ENCODE results near the gene AMH. TPM values are rescaled to one million over a fixed set of nuclear protein-coding genes. Genes with fewer than 3 reads are reported as not detected.
A peak's percentile ranks its signal among the peaks of the same experiment; 100 is the strongest.

The AMH gene
- total and polyA plus RNA-seq, 2 of the 13 experiments (the other 11 are each of a cell fraction or from before 2014, with no cell fraction given) = 0.03 to 0.18 TPM

DNA sequence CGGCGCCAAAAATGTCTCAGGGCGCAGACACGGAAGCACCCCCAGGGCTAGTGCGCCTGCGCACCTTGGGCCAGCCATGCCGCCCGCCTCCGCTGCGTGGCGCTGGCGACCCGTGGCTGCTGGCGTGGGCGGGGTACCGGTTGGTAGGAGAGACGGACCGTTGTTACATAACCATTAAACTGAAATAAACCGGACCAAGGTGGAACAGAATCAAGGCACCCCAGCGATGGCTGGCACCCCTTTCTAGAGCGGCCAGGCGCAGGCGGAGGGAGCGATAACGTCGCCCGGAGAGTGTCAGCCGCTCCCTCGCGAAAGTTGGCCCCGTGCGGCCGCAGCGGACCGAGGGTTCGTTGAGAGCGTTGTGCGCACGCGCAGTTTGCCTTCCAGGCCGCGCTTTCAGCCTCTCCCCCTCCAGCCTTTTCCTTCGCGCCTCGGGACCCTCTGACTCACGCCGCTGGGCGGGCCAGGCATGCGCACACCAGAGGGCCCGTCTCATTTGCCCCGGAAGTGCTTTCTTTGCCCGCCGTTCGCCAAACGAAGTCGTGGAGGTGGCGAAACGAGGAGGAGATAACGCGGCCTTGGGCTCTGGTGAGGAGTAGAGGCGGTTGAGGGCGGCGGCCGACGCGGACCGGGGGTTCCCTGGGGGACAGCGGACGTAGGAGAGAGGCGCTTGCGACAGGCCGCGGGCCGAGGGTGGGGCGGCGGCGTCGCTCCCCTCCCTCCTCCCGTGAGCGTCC is 12.6 kb upstream of the AMH start, which contains the start of the genes PLEKHJ1 and SF3A2 (continued):
- TF ChIP-seq, protein P1, sequence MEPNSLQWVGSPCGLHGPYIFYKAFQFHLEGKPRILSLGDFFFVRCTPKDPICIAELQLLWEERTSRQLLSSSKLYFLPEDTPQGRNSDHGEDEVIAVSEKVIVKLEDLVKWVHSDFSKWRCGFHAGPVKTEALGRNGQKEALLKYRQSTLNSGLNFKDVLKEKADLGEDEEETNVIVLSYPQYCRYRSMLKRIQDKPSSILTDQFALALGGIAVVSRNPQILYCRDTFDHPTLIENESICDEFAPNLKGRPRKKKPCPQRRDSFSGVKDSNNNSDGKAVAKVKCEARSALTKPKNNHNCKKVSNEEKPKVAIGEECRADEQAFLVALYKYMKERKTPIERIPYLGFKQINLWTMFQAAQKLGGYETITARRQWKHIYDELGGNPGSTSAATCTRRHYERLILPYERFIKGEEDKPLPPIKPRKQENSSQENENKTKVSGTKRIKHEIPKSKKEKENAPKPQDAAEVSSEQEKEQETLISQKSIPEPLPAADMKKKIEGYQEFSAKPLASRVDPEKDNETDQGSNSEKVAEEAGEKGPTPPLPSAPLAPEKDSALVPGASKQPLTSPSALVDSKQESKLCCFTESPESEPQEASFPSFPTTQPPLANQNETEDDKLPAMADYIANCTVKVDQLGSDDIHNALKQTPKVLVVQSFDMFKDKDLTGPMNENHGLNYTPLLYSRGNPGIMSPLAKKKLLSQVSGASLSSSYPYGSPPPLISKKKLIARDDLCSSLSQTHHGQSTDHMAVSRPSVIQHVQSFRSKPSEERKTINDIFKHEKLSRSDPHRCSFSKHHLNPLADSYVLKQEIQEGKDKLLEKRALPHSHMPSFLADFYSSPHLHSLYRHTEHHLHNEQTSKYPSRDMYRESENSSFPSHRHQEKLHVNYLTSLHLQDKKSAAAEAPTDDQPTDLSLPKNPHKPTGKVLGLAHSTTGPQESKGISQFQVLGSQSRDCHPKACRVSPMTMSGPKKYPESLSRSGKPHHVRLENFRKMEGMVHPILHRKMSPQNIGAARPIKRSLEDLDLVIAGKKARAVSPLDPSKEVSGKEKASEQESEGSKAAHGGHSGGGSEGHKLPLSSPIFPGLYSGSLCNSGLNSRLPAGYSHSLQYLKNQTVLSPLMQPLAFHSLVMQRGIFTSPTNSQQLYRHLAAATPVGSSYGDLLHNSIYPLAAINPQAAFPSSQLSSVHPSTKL (CRISPR knock-in tag; IDR thresholded peaks at IDR 0.05) = peak; percentile 72
- TF ChIP-seq ZNF460 (CRISPR knock-in tag; IDR thresholded peaks at IDR 0.05; ENCODE audit: borderline replicate concordance) = peak; percentile 71; the same call in 1 of the 2 replicates
- TF ChIP-seq ZNF282 (IDR thresholded peaks at IDR 0.05; ENCODE audit: partially characterized antibody) = no peak
- peak; percentile 99 for TF ChIP-seq ERF (CRISPR knock-in tag; IDR thresholded peaks at IDR 0.05)
- TF ChIP-seq, protein P2, sequence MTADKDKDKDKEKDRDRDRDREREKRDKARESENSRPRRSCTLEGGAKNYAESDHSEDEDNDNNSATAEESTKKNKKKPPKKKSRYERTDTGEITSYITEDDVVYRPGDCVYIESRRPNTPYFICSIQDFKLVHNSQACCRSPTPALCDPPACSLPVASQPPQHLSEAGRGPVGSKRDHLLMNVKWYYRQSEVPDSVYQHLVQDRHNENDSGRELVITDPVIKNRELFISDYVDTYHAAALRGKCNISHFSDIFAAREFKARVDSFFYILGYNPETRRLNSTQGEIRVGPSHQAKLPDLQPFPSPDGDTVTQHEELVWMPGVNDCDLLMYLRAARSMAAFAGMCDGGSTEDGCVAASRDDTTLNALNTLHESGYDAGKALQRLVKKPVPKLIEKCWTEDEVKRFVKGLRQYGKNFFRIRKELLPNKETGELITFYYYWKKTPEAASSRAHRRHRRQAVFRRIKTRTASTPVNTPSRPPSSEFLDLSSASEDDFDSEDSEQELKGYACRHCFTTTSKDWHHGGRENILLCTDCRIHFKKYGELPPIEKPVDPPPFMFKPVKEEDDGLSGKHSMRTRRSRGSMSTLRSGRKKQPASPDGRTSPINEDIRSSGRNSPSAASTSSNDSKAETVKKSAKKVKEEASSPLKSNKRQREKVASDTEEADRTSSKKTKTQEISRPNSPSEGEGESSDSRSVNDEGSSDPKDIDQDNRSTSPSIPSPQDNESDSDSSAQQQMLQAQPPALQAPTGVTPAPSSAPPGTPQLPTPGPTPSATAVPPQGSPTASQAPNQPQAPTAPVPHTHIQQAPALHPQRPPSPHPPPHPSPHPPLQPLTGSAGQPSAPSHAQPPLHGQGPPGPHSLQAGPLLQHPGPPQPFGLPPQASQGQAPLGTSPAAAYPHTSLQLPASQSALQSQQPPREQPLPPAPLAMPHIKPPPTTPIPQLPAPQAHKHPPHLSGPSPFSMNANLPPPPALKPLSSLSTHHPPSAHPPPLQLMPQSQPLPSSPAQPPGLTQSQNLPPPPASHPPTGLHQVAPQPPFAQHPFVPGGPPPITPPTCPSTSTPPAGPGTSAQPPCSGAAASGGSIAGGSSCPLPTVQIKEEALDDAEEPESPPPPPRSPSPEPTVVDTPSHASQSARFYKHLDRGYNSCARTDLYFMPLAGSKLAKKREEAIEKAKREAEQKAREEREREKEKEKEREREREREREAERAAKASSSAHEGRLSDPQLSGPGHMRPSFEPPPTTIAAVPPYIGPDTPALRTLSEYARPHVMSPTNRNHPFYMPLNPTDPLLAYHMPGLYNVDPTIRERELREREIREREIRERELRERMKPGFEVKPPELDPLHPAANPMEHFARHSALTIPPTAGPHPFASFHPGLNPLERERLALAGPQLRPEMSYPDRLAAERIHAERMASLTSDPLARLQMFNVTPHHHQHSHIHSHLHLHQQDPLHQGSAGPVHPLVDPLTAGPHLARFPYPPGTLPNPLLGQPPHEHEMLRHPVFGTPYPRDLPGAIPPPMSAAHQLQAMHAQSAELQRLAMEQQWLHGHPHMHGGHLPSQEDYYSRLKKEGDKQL (CRISPR knock-in tag; IDR thresholded peaks at IDR 0.05; ENCODE audit: low read depth) = peak; percentile 72; the same call in 1 of the 2 replicates
- TF ChIP-seq HIVEP1 (CRISPR knock-in tag; IDR thresholded peaks at IDR 0.05) = peak; percentile 97
- TF ChIP-seq RARA (CRISPR knock-in tag; IDR thresholded peaks at IDR 0.05) = peak; percentile 39; the same call in 1 of the 2 replicates
- peak; percentile 74; the same call in 1 of the 2 replicates for TF ChIP-seq ZNF784 (CRISPR knock-in tag; IDR thresholded peaks at IDR 0.05; ENCODE audit: borderline replicate concordance)
- TF ChIP-seq ISL2 (CRISPR knock-in tag; IDR thresholded peaks at IDR 0.05) = peak; percentile 58
- peak; percentile 84 for TF ChIP-seq KAT7 (CRISPR knock-in tag; IDR thresholded peaks at IDR 0.05; ENCODE audit: borderline replicate concordance)
- TF ChIP-seq, protein P3, sequence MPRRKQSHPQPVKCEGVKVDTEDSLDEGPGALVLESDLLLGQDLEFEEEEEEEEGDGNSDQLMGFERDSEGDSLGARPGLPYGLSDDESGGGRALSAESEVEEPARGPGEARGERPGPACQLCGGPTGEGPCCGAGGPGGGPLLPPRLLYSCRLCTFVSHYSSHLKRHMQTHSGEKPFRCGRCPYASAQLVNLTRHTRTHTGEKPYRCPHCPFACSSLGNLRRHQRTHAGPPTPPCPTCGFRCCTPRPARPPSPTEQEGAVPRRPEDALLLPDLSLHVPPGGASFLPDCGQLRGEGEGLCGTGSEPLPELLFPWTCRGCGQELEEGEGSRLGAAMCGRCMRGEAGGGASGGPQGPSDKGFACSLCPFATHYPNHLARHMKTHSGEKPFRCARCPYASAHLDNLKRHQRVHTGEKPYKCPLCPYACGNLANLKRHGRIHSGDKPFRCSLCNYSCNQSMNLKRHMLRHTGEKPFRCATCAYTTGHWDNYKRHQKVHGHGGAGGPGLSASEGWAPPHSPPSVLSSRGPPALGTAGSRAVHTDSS (CRISPR knock-in tag; conservative IDR thresholded peaks at IDR 0.05) = peak; percentile 60; the same call in 1 of the 2 replicates
- TF ChIP-seq SUZ12 (IDR thresholded peaks at IDR 0.05; ENCODE audit: low read depth, low read length) = no peak
- TF ChIP-seq ELK4 (CRISPR knock-in tag; IDR thresholded peaks at IDR 0.05; ENCODE audit: borderline replicate concordance) = peak; percentile 60; the same call in 1 of the 2 replicates
- peak; percentile 87 for TF ChIP-seq ZNF329 (CRISPR knock-in tag; IDR thresholded peaks at IDR 0.05; ENCODE audit: low read depth)
- TF ChIP-seq HOXA7 (CRISPR knock-in tag; IDR thresholded peaks at IDR 0.05) = no peak; the same call in 1 of the 2 replicates

All from HepG2 (cell line).